HTR-8/SVneo (cell line): Measurements from ENCODE around the gene LRBA.

ENCODE experiments used
- DNase-seq: peaks from one replicate; pipeline ENCODE4 v3.0.0; 2011; ENCODE audit warnings: low spot score, mixed read lengths; ENCODE audit not compliant: insufficient read length
- FAIRE-seq: peaks from 2 replicates; lab custom pipeline; 2011; peaks lifted over from hg19 to GRCh38; lab: Jason Lieb, UNC

The LRBA gene

DNA sequence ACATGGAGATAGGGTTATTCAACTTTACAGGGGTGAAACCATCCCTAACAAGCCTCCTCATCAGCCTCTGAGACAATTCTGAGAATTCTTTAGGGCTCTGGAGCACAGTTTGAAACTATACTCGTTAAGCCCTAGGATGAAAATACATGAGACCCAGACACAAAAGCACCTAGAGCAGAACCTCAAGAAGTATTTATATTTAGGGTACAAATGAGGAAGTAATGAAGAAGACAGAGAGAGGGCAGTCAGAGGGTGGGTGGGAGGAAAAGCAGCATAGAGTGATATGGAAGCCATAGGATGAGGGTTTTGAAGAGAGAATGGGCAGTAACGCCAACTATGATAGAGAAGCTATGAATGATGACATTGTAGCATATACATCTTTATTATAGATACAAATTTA is 686.6 kb downstream of the LRBA start:
- DNase-seq: no peak
- FAIRE-seq: no peak

DNA sequence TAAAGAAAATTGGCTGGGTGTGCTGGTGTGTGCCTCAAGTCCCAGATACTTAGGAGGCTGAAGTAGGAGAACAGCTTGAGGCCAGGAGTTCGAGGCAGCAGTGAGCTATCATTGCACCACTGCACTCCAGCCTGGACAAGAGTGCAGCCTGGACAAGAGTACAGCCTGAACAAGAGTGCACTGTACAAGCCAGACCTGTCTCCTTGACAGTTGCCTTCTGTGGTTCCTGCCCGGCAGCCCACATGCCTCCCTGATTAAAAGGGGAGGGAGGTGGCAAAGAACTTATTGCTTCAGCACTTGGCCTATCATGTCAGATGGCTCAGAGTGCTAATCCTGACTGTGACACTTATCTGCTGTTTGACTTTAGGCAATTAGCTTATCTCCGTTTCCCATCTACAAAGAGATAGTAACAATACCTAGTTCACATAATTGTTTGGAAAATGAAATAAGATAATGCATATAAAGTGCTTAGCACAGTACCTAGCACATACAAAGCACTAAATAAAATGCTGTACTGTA is 687.8 kb downstream of the LRBA start:
- FAIRE-seq: no peak
- no peak for DNase-seq

DNA sequence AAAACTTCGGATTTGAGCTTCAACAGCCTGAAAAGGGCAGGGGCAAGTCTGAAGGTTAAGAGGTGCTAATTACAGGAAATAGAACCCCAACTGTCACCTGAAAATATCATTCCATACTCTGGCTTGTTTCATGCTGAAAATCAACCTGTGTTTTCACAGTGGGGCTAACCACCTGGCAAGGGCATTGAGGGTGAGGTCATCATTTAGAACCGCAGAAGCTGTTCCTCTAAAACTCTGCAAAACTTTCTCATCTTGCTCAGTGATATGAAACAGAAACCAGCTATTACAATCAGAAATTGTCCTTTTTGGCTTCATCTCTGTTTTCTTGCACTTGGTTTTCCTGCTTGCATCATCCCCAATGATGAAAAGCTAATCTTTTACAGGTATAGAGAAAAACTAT is 689.2 kb downstream of the LRBA start:
- no peak for DNase-seq

DNA sequence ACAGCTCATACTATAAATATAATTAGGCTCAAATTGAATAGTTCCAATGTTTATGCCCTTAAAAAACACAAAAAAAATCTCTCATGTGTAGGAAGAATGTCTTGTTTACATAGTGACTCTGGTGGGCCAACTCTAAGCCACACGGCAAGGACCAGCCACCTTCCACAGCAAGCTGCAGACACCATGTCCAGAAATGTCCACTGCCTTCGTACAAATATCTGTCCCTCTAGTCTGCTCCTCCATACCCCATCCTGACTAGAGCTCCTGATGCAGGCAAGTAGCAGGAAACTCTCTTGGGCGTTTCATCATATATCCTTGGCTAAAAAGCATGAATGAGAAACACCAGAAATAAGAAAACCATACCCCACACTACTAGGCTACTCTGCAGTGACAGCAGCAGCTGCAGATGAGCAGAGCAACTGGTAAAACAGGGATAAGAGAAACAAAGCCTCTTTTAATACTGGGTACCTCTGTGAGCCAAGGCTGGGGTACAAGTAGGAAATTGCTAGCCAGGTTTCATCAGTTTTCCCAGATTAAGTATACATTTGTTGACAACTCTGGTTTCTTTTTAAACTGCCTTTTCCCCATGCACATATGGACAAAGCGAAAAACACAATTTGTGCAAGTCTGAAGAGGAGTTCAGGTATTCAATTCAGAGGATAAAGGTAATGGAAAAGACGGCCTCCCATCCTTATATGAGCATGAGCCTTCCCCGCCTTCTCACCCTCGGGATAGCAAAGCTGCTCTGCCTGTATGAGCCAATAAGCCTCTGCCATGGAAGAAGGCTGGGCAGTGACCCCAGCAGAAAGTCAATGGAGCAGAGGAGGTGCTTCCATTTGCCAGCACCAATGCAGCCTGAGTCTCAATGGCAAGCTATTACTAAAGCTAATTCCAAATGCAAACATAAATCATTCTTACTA is 691.4 kb downstream of the LRBA start:
- DNase-seq (no peak), FAIRE-seq (no peak)

More for the DNA sequence above, 689.2 kb downstream of the LRBA start:
- FAIRE-seq: no peak

DNA sequence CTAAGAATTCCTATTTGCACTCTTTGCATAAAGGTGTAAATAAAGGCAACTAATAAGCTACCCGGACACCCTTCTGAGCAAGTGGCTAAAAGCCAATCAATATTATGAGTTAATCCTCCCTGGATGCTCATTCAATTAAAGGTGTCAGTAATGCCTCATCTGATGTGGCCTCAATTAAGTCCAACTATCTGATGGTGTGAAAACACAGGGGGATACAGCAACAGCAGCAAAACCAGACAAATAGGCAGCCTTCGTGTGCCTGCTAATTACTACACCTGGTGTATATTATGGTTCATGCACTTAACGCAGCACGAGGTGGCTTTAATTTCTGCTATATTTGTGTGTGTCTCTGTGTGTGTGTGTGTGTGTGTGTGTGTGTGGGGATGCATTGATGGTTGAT is 692.4 kb downstream of the LRBA start:
- DNase-seq (no peak), FAIRE-seq (no peak)

DNA sequence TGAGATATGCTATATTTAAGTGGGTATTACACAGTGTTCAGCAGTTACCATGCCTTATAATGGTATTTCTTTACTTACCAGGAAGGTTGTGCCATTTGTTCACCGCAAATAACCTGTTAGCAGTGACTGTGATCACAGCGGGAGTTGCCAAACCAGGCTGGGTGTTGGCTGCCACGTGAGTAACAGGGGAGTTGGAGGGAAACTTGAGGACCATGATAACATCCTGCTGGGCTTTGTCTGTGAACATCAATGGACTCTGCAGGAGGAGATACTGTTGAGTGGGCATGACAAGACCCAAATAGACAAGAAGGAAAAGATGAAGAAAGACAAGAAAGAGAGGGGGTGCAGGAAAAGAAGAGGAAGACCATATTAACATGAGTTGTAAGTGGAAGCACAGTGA is 694.0 kb downstream of the LRBA start:
- DNase-seq (no peak), FAIRE-seq (no peak)

DNA sequence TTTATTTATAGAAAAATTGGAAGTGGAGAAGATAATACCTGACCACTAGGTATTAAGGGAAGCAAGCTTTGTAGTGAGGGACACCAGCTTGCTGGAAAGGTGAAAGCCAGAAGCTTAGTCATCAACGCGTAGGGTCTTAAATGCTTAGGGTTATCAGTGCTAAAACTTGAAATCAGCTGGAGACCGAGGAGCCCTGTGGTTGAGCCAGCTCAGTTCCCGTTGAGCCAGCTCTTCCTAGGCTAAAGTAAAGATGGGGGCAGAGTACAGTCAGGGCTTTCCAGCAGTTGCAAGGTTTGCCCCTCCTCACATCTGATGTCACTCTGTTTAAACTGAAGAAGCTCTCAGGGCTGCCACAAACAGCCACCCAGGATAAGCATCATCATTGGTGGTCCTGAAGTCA is 696.1 kb downstream of the LRBA start:
- FAIRE-seq (no peak), DNase-seq (no peak)

DNA sequence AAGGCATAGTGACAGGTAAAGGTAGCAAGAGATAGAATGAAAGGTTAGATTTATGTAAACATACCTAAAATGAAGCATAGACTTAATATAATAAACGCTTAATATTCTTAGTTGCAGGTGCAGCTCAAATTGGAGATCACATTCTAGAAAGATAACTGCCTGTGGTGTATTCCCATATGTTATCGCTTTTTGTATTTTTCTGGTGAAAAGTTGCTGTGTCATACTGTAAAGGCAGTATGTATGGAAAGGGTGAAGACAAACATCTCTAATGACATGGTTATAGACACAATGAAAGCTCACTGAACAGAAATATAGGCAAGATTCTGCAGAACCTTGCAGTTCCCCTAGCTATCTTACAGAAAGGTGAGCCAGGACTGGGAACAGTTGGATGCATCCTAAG is 696.6 kb downstream of the LRBA start:
- FAIRE-seq (no peak), DNase-seq (no peak)

DNA sequence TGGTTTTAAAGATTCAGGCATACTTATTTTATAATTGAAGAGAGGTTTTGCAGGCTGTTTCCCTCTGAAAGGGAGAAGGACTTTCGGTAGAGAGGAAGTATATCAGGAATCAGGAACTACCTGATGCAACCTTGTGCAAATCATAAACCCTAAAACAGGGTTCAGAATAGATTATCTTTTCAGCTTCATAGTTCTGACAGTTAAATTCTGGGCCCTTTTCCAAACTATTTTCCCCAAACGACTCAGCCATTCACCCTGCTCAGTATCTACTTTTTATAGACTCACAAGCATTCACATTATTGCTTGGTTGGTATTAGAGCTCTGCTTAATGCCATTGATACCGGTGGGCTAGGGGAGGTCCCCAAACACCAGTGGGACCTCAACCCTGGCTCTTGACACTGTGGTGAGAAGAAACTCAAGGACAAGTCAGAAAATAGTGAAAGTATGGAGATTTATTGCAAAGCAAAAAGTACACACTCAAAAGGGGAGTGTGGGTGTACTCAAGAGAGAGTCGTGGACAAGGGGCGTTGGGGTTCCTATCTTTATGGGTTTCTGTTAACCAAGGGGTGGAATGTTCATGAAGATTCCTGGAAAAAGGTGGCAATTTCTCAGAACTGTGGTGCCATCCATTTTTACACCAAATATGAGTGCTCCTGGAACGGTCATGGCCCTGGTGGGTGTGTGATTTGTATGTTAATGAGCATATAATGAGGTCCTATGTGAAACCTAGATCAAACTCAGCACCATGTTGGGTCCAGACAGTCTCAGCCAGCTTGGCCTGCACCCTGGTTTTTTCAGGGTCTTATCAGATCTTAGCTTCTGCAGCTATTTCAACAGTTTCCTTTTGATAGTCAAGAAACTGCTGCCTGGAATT is 698.5 kb downstream of the LRBA start:
- FAIRE-seq: no peak
- DNase-seq: no peak

DNA sequence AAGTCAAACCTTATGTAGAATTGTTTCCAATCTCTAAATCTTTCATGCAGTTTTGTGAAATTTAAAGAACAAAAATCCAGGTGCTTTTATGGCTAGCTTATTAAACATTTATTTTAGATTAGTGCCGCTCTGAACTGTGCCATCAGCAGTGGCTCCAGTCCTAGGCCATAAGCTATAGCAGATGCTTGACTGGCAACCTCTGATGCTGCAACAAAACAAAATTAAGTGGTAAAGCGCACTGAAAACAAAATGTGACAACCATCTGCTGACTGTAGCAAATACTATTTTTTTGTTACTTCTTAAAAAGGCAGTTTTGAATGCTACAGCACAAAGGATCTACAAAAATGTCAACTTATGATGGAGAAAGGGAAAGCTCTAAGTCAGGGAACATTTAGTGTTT is 699.4 kb downstream of the LRBA start:
- no peak for FAIRE-seq
- no peak for DNase-seq

DNA sequence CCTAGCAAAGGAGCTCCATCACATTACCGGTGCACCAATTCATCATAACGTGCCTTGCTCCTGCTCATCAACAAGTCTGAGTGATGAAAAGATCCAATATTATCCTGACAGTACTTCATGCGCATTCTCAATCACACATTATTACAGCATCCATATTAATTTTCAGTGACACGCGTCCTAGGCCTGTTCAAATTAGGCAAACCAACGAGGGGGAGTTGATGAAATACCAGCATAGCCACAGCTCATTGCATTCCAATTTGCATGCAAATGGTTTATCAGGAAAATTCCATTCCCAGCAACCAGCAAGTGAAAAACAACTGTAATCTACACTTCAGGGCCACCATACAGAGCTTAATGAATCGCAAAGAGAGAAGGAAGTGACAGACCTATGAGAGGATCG is 699.9 kb downstream of the LRBA start:
- DNase-seq (no peak), FAIRE-seq (no peak)

DNA sequence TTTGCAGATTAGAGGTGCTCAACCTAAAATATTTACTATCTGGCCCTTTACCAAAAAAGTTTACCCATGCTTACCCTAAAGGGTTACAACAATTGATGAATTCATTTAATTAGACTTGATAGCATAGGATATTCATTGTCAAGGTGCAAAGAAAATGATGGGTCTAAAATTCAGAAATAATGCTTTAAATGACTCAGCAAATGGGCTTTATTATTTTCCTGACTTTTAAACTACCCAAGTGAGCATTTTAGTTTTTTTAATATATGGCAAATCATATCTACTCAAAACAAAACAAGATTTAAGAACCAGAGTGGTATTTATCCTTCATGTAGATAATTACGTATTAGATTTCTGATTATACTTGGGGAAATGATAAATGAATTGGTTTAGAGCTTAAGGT is 701.1 kb downstream of the LRBA start:
- DNase-seq: no peak
- no peak for FAIRE-seq

DNA sequence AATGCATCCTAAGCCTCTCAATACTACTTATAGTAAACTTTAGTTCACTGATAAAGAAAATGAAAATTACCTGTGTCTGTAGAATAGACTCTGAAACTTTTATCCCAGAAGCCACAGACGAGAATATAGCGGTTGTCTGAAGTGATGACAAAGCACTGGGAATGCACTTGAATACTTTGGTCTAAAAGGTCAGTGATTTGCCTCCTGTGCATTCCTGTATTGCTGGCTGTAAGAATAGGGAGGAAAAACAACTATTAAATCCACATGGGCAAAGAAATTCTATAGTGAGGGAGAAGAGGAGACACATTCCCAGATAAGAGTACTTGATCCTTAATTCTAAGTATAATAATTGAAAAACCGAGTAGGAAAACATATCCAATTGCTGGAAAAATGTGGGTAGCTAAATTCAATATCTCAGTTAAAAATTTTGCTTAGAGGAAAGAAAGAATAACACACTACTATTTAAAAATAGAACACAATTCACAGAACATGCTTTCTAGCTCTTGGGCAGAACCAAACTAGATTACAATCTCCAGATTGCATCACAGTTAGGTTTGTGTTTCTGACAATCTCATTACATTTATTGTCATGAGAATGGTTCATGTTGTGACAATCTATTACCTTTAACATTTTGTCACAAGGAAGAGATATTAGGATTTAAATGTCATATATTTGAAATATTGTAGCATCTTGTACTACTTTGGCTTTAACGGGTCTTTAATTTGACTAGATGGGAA is 704.8 kb downstream of the LRBA start:
- DNase-seq: peak; percentile 9
- no peak for FAIRE-seq

DNA sequence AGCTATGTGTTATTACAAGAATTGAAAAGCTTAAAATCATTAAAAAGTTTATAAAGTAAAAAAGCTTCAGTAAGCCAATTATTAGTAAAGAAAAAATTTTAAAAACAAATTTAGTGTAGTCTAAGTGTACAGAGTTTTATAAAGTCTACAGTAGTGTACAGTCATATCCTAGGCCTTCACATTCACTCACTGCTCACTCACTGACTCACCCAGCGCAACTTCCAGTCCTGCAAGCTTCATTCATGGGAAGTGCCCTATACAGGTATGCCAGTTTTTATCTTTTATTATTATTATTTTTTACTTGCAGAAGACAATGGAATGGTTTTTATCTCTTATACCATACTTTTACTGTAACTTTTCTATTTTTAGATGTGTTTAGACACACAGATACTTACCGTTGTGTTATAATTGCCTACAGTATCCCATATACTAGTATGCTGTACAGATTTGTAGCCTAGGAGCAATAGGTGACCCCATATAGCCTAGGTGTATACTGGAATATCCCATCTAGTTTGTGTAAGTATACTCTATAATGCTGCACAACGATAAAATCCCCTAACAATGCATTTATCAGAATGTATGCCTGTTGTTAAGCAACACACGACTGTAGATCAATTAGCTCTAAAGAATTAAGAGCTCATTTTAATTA is 706.1 kb downstream of the LRBA start:
- FAIRE-seq: no peak
- no peak for DNase-seq

DNA sequence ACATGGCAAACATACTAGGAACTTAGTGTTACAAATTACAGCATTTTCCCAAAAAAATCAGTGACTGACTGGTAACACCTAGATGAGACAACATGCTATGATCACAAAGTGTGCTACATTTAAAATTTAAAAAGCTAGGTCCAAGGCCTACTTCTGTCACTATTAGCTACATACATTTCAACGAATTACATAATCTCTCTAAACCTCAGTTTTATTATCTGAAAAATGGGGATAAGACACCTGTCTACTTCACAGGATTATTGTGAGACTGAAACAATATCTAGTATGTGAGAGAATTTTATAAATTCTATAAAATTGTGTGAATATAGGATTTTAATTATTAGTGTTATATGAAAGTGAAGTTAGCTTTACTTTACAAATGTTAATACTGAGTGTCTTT is 708.4 kb downstream of the LRBA start:
- no peak for FAIRE-seq
- DNase-seq: no peak

DNA sequence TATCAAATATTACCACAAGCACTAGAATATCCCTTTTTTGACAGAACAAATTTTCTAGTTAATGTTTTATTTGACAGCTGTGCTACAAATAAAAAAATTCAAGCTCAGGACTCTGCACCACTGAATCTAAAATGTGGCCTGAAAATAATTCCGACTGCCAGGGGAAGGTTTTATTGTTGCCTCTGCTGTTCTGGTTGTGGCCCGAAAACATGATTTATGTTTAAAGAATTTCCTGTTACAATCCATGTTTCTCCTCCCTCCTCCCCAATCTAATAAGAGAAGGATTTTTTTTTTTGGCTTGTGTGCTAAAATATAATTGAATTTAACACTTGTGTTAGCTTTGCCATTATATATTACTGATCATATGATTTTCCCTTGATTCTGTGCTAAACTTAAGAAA is 709.1 kb downstream of the LRBA start:
- DNase-seq: peak; percentile 47
- FAIRE-seq: no peak

DNA sequence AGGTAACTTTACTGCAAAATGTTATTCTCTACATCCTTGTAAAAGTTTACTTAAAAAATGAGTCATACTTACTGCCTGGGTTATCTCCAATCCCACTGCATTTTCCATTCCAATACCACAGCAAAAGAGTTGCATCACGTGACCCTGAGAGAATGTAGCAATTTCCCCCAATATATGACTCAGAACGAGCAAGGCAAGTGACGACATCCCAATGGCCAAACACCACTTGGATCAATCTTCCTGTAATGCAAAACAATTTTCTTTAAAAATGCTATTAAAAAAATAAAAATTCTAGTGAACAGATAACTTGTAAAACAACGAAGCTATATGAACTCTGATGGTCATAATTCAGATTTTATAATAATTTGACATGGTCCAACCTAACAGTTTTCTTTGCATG is 712.5 kb downstream of the LRBA start:
- peak; percentile 60 for DNase-seq
- FAIRE-seq: peak; percentile 70

DNA sequence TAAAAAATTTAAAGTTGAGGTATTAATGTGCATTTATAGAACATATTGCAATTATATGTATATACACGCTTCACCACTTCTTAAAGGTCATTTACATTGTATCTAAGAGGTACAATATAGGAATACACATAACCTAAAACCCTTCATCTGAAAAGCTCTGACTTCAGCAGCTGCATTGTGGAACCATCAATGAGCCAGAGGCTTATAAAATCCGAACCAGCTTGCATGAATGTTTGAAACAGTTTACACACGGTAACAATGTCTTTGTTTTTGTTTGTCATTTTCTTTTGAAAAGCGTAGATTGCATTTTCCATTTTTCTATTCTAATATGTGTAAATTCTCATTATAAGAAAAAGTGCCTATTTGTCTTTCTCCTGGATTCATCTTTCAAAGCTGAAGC is 715.3 kb downstream of the LRBA start:
- no peak for DNase-seq
- FAIRE-seq: no peak

DNA sequence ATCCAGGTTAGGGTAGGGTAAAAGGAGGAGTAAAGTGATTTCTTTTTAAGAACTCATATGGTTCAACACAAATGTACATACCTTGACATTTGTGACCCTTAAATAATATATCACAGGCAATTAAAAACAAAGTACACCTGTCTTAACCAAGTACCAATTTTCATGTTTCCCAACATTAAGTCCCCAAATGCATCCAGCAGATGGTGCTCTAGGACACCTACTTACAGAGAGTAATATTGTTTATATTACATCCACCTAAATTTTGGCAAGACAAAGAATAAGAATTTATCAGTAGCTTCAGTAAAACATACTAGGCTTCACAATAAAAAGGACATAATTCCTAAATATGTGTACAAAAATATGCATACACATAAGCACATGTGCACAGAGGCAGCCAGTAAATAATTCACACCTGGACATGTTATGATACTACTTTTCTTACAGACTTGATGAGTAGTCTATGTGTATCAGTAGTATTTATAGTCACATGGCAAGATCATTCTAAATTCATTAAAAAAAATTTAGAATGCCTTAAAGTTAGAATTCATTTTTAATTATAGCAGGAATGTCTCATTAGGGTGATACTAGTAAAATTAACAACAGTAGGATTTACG is 717.1 kb downstream of the LRBA start:
- FAIRE-seq (no peak), DNase-seq (peak; percentile 27)
